Retina (tissue), 1 donor: Measurements from ENCODE around the gene FUBP3.

Source experiments
- DNase-seq: peaks from one replicate; pipeline ENCODE4 v3.0.0-alpha.2; 2016

Gene FUBP3, protein sequence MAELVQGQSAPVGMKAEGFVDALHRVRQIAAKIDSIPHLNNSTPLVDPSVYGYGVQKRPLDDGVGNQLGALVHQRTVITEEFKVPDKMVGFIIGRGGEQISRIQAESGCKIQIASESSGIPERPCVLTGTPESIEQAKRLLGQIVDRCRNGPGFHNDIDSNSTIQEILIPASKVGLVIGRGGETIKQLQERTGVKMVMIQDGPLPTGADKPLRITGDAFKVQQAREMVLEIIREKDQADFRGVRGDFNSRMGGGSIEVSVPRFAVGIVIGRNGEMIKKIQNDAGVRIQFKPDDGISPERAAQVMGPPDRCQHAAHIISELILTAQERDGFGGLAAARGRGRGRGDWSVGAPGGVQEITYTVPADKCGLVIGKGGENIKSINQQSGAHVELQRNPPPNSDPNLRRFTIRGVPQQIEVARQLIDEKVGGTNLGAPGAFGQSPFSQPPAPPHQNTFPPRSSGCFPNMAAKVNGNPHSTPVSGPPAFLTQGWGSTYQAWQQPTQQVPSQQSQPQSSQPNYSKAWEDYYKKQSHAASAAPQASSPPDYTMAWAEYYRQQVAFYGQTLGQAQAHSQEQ

DNA sequence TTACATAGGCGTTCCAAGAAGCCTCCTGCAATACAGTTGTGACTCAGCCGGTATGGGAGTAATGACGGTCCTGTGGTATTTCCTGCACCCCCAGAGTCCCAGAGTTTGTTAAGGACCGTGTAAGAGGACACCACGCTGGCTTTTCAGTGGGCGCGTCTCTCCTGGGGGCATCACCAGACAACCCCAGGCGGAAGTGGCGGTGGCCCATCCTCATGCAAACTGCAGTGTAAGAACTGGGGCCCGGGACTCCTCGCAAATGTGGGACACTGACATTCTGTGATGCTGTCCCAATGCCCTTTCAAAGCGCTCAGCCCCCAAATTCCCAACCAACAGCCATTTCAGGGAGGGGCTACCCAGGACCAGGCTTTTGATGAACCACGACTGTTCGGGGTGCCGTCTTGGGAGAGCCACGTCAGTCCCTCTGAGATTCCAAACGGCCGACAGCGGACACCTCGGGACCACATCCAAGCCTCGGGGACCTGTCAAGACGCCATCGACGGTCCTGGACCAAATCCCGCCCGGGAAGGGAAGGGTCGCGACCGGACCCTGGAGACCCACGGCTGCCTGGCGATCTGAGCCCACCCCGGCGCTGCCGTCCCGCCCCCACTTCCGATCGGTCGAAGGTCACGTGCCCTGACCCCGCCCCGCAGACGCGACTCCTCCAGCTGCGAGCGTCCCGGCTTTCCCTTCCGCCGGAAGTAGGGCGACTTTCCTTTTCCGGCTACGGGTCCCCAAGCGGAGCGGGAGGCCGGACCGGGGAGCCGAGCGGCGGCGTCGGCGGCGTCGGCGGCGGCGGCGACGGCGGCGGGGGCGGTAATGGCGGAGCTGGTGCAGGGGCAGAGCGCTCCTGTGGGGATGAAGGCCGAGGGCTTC is at the start of gene FUBP3:
Gene FUBP3, plus strand, starts transcription at position 713 of the 873 bp plus-strand sequence. Its CDS starts 104 bp downstream, at position 817.
- DNase-seq = peak; percentile 91

DNA sequence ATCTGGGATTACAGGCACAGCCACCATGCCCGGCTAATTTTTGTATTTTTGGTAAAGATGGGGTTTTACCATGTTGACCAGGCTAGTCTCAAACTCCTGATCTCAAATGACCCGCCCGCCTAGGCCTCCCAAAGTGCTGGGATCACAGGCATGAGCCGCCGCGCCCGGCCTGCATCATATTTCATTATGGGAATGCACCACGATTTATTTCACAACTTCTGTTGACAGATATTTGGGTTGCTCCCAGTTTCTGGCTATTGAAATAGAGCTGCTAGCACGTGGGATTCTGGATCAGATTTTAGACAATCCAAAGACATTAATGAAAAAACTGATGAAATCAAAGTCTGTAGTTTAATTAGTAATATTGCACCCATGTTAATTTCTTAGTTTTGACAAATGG is 48.4 kb upstream of the FUBP3 start:
- no peak for DNase-seq

DNA sequence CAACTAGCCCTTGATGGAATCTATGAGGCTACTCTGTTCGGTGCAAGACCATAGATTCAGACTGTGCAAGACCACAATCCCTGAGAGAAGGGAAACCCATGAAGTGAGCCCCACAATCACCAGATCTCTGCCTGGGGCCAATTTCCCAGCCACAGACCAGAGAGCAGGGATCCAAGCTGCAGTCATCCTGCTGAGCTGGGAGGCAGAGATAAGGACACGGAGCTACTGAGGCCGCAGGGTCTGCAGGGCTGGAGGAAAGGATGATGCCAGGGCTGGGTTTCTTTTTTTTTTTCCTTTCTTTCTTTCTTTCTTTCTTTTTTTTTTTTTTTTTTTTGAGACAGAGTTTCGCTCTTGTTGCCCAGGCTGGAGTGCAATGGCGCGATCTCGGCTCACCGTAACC is 47.7 kb upstream of the FUBP3 start:
- DNase-seq = no peak

DNA sequence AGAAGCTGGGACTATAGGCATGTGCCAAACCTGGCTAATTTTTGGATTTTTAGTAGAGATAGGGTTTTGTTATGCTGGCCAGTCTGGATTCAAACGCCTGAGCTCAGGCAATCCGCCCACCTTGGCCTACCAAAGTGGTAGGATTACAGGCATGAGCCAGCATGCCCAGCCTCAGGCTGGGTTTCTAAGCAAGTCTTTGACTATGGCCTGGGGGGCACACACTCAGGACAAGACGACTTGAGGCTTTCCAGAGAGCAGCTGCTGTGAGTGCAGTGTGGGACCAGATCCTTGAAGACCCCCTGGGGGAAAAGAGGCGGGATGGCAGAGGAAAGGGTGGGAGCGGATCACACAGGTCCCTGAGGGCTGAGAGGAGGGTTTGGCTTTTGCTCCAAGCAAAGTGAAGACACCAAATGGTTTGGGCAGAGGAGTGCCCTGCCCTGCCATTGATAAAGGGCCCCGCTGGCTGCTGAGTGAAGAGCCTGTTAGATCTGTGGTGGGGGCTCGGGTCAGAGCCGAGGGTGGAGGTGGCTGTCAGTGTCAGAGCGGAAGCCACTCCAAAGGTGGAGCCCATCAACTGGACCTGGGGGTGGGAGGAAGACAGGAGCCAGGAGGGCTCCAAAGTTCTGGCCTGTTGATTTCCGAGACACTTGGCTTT is 46.8 kb upstream of the FUBP3 start:
- DNase-seq = no peak

DNA sequence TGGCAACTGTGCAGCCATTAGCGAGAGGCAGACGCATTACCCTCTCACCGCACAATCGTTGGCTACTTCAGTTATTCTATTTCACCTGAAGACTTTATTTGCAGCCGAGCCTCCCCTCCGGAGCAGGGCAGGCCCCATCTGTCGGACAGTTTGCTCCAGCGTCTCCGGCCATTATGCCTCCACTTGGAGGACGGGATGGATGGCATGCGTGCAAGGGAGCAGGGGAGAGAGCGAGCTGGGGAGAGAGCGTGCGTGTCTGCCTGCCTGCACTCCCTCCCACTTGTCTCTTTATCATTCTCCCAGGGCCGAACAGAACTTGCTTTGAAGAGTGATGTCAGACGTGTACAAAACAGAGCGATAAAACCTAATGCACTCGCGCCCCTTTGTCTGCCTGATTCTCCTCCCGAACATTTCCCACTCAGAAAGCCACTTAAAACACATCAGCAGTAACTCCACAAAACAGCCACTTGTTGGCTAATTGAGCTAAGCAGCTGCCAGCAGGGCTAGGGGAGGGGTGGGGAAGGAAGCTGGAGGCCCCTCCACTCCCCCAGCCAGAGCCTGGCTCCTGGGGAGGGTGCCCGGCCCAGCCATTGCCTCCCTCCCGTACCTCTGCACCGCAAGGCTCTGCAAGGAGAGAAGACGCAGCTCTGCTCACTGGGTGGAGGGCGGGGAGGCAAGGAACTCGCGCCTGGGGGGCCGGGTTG is 43.4 kb upstream of the FUBP3 start:
- peak; percentile 73 for DNase-seq

DNA sequence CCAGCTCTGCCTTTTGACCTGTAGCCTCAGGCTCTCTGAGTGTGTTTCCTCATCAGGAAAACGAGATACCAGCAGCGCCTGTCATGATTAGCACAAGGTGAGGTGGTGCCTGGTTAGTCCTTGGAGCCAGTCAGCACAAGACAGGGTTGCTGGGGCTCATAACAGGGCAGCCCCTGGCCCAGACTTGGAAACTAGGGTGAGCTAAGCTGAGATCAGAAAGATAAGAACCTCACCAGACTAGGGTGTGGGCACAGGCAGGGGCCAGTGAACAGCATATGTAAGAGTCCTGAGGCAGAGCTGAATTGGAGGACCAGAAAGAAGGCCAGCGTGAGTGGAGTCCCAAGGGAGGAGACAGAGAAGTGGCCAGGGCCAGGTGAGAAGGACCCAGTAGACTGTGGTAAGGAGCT is 42.7 kb upstream of the FUBP3 start:
- DNase-seq = no peak

DNA sequence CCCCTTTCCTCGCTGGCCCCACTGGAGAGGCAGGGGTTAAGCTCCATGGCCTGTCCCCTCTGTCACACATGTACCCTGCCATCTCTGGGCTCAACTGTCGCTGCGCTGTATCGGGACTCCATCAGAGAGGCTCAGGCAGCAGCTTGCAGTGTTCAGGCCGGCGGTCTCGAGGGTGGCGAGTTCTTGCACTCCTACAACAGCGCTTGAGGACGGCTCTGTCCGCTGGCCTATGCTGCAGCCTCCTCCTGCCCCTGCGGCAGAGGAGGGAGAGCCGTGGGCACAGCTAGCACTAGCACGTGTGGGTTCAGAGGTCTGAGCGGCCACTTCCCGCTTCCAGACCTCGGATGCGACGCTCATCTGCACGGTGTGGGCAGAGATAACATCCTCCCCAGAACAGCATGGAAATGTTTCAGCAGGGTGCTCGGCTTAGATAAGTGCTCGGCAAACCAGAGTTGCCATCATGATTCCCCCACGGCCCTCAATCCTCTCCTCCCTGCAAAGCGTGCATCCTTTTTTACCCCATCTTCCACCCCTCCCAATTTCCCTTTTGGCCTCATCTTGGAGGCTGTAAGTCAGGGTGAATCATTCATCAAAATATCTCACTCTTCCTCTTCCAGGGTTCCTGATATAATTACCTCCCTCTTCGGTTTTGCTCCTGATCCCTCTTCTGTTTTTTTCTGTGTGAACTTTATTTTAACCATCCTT is 41.9 kb upstream of the FUBP3 start:
- DNase-seq = peak; percentile 44

DNA sequence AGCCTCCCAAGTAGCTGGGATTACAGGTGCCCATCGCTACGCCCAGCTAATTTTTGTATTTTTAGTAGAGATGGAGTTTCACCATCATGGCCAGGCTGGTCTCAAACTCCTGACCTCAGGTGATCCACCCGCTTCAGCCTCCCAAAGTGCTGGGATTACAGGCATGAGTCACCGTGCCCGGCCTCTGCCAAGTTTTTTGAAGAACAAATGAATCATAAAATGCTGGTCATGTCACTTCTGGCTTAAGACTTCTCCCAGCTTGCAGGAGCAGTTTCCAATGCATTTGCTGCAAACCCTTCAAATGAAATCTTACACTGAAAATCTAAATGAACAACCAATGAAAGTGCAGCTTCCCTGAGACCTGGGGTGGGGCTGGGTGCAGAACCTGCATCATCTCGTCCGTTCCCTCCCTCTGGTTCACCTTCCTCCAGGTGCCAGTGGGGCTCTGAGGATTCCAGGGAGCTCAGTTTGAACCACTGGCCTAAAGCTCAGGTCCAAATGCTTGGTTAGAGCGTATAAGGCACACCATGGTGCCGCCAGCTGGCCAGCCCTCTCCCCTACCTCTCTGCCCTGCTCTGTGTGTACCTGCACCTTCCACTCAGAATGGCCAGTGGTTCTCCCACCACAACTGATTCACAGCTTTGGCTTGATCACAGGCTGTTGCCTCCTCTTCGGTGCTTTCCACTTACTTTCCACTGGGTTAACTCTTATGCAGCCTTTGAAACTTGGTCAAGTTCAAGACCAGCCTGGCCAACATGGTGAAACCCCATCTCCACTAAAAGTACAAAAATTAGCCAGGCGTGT is 39.8 kb upstream of the FUBP3 start:
- no peak for DNase-seq

DNA sequence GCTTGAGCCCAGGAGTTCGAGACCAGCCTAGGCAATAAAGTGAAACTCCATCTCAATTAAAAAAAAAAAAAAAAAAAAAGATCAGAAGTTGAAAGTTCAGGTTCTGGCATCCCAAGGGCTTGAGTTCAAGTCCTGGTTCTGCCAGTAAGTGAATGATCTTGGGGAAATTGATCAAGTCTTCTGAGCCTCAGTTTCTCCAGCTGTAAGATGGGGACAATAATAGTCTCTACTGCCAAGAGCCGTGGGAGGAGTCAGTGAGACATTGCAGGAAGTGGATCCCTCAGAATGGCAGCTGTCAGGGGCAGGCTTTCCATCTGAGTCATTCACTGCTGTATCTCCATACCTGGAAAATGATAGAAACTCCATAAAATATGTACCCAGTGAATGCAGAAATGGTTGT is 37.8 kb upstream of the FUBP3 start:
- DNase-seq = no peak

DNA sequence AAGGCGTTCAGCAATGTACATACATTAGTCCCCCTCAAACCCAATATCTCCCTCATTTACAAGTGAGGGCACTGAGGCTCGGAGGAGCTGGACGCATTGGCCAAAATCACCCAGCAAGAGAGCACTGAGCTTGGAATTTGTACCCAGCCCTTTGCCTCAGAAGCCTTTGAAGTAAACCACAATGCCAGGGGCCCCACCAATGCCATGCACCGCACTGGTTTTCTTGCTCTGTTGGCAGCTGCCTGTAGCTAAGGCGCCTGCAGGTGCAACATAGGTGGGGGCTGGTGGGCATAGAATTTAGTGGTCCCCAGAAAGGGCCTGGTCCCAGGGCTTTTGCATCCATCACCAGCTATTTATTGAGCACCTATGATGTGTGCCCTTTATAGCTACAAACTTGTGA is 37.3 kb upstream of the FUBP3 start:
- no peak for DNase-seq

DNA sequence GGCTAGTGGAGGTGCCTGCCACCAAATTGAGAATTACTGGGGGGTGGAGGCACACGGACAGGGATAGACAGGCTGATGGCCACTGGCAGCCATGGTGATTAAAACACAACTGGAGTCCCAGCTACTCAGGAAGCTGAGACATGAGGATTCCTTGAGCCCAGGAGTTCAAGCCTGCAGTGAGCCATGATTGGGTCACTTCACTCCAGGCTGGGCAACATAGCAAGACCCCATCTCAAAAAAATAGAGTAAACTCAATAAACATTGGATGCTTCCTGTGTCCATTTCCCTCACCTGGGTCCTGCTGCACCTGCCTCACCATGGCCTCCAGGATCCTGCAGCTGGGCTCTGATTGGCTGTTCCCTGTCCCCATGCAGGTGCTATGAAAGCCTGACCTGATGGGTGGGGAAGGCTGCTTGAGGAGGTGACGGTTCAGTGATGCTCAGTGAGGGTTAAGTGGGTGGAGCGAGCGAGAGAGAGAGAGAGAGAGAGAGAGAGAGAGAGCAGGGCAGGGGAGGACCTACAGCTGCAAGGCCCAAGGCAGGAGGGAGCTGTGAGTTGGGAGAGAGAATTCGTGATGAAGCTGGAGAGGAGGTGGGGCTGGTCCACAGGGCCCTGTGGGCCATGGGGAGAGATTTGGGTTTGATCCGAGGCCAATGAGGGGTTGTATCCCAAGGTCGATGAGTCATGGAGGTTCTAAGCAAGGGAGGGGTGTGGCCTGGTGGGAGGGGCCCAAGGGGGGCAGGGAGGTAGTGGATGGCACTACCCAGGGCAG is 36.7 kb upstream of the FUBP3 start:
- DNase-seq = no peak

DNA sequence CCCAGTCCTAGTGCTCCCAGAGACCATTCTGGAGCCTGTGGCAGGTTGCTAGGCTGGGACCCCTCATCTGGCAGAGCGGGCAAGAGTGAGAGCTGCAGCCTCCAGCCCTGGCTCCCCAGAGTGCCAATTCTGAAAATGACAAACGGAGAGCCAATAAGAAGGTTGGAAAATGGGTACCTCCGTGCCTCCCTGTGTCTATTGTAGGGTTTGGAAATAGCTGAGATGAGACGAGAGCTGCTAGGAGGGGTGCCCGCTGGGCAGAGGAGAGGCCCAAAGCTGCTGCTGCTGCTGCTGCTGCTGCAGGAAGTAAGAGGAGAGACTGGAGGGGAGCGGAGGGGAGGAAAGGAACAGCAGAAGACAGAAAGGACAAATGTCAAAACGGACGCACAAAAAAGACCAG is 36.0 kb upstream of the FUBP3 start:
- DNase-seq = no peak

DNA sequence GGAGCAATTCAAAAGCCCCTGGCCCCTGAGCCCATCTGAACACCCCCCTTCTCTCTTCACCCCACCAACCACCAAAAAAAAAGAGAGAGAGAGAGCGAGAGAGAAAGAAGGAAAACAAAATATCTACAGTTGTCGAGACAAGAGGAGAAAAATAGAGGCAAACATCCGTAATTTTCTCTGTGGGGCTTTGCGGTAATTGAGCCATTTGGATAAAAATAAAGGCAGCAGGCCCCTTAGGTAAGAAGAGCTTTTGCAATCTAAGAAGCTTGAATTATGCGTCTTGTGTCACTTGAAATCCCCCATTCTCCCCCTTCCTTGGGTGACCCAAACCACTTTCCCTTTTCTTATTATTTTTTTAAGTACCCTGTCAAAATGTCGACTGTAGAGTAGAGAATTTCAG is 35.5 kb upstream of the FUBP3 start:
- DNase-seq = no peak

DNA sequence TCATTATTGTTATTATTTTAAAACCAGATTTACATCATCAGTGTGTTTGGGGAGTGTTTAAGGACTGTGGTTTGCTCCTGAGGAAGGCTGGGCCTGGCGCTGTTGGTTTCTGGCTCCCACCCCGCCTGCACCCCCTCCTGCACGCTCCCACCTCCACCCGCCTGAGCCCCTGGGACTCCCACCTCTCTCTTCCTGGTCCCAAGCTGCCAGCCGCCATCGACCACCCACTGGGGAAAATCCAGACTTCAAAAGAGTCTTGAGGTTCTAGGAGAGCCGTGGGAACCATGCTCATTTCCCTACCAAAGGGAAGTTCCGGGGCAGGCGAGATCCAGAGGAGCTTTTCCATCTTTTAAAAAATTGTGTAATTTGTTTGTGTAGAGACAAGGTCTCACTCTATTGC is 35.0 kb upstream of the FUBP3 start:
- no peak for DNase-seq

DNA sequence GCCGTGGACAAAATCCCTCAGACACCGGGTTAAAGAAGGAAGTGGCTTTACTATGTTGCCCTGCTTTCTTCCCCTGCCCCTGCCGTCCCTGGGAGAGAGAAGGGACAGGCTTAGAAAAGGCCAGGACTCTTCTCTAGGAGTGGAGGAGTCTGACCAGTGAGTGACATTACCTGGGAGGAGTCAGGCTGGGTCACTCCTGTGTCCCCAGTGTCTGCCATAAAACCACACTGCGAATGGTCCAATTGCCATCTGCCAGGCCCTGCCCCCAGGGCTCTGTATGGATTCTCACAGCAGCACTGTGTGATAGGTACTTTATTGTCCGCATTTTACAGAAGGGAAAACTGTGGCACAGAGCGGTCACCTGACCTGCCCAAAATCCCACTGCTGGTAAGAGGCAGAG is 31.3 kb upstream of the FUBP3 start:
- DNase-seq = no peak

DNA sequence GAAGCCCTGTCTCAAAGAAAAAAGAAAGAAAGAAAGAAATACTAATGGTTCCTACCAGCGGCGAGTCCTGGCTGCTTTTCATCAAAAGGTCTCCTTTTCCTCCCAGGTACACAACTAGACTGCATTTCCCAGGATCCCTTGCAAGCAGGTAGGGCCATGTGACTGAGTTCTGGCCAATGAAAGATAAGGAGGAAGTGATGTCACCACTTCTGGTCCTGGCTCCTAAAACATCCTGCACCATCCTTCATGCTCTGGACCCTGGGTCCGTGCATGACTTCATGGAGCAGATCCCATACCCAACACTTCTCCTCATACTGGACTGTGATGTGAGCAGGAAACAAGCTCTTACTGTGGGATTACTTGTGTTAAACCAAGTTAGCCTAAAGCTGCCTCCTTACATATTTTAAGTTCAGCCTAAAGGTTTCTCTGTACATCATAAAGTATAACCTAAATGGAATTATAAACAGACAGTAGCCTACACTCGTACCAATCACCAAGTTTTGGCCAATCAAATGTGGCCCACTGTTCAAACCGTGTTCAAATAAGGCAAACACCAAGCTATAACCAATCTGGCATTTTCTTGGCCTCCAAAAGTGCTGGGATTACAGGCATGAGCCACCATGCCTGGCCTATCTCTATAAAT is 30.2 kb upstream of the FUBP3 start:
- no peak for DNase-seq

DNA sequence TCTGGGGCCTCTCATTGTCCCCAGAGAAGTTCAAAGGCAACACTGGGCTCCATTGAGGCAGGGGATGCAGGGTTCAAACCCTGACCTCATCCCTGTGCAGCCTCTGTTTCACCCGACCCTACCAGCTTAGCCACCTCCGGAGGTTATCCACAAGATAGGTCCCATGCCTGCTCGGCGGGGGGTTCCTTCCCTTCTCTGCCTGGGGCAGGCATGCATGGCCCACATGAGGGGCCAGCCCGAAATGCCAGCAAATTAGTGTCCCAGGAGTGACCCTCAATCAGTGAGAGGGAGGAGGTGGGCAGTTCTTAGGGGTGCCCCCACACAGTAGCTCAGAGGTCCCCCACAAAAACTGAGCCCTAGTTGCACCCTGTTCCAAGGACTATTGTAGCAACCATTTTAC is 24.8 kb upstream of the FUBP3 start:
- DNase-seq = no peak

DNA sequence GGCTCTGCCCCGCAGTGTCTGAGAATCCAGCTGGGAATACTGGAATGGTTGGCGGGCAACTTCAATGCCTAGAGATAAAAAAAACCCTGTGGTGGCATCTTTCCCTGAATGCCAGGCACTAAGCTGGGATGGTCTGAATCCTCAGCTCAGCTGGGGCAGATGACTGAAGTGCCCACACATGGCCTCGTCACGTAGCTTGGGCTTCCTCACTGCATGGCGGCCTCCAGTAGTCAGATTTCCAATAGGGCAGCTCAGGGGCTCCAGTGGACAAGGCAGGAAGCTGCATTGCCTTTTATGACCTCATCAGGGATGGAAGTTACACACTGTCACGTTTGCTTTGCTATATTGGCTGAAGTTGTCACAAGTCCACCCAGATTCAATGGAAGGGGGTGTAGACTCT is 24.3 kb upstream of the FUBP3 start:
- DNase-seq = no peak

DNA sequence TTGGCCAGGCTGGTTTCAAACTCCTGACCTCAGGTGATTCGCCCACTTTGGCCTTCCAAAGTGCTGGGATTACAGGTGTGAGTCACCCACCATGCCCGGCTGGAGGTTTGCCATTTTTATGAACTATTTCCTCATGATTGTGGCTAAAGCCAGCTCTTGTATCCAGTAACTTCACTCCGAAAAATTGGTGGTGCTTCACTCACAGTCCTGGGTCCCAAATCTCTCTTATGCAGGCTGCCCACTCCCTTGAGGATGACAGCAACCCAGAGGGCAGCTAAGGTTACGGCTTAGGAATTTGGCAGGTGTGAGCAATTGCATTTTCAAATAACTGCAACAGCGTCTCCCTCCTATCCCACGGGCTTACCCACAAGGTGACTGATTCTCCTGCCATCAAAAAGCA is 23.4 kb upstream of the FUBP3 start:
- DNase-seq = no peak
